ENCODE data around the gene HIP1R.

DNA sequence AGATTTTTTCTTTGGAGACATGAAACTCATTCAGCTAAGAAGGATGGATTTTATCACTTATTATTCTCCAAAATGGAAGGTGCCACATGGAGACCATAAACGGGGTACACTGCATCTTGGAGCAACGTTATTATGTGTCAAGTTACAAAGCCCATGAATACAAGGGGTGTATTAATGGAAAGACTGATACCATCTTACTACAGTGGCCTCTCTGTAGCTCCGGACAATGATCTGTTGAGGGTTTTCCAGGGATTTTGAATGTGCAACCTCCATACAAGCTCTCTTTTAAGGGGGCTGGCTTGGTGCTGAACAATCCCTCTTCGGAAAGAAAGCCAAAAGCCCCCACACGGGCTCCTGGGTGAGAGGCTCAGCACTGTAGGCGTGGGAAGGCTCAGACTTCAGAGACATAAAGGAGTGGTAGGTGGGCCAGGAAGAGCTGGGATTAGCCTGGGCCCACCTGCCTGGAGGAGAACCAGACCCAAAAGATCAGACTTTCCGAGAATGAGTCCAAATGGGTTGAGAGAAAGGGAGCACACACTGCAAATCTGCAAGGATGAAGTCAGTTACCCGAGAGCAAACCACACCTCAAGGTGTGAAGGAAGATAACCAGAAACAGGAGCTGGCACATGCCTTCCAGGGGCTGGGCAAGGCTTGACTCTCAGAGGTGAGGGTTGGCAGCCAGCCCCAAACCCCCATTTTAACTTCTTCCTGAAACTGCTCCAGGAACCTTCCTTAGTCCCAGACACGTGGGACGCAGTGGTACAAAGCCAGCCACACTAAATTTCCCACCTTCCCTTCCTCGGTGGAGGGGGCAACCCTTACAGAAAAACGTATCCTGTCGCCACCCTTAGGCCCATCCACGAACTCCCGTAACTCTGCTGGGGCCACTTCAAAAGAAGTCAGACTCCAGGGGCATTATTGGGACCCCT is 59.2 kb downstream of the HIP1R start:
- TF ChIP-seq CTCF (IDR thresholded peaks at IDR 0.05; ENCODE audit: control extremely low read depth in 1 of 3, insufficient read depth in 1 of 3, low read depth in 1 of 3, low read length in 3 of 3) (no peak), TEAD4 (IDR thresholded peaks at IDR 0.05; ENCODE audit: low read depth, low read length) (no peak), EZH2 (IDR thresholded peaks at IDR 0.05; ENCODE audit: low read depth, low read length, severe bottlenecking) (no peak), RFX5 (IDR thresholded peaks at IDR 0.05; ENCODE audit: borderline replicate concordance, low read depth, low read length) (no peak)
- TF ChIP-seq, protein P1, sequence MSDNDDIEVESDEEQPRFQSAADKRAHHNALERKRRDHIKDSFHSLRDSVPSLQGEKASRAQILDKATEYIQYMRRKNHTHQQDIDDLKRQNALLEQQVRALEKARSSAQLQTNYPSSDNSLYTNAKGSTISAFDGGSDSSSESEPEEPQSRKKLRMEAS (IDR thresholded peaks at IDR 0.05) = no peak
- TF ChIP-seq, protein P2, sequence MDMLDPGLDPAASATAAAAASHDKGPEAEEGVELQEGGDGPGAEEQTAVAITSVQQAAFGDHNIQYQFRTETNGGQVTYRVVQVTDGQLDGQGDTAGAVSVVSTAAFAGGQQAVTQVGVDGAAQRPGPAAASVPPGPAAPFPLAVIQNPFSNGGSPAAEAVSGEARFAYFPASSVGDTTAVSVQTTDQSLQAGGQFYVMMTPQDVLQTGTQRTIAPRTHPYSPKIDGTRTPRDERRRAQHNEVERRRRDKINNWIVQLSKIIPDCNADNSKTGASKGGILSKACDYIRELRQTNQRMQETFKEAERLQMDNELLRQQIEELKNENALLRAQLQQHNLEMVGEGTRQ (IDR thresholded peaks at IDR 0.05; ENCODE audit: low read length) = no peak
